H9 (cell line): Measurements from ENCODE around the gene MAGI1. TPM values are rescaled to one million over a fixed set of nuclear protein-coding genes. Genes with fewer than 3 reads are reported as not detected.
A peak's percentile ranks its signal among the peaks of the same experiment; 100 is the strongest.

Experiments used
- DNase-seq: peaks from one replicate; pipeline ENCODE4 v3.0.0-alpha.2; 2017
- H2AFZ ChIP-seq: one replicate; pipeline ENCODE4 v1.6.1; 2013; ENCODE audit warnings: mild to moderate bottlenecking, low read length, control low read depth, moderate library complexity
- H2AK5ac ChIP-seq: 2 replicates; pipeline ENCODE4 v1.6.1; 2013; ENCODE audit warnings: low read length, control low read depth, mixed read lengths; ENCODE audit not compliant: insufficient read length
- H2BK120ac ChIP-seq: one replicate; pipeline ENCODE4 v1.6.1; 2013; ENCODE audit warnings: low read depth, mild to moderate bottlenecking, low read length, control low read depth, inconsistent platforms; ENCODE audit not compliant: poor library complexity, severe bottlenecking
- H2BK12ac ChIP-seq: 2 replicates; pipeline ENCODE4 v1.6.1; 2013; ENCODE audit warnings: low read length, control low read depth, mixed read lengths, low read depth; ENCODE audit not compliant: insufficient read length
- H2BK15ac ChIP-seq: 2 replicates; pipeline ENCODE4 v1.6.1; 2013; ENCODE audit warnings: low read depth, low read length, control low read depth
- H2BK20ac ChIP-seq: one replicate; pipeline ENCODE4 v1.6.1; 2013; ENCODE audit warnings: low read depth, mild to moderate bottlenecking, low read length, control low read depth, inconsistent platforms; ENCODE audit not compliant: poor library complexity, severe bottlenecking
- H2BK5ac ChIP-seq: 2 replicates; pipeline ENCODE4 v1.6.1; 2013; ENCODE audit warnings: low read length, control low read depth, mixed read lengths; ENCODE audit not compliant: insufficient read length
- H3K14ac ChIP-seq: 2 replicates; pipeline ENCODE4 v1.6.1; 2013; ENCODE audit warnings: low read length, control low read depth; ENCODE audit not compliant: insufficient read depth
- H3K18ac ChIP-seq: 2 replicates; pipeline ENCODE4 v1.6.1; 2013; ENCODE audit warnings: low read depth, mild to moderate bottlenecking, mixed read lengths, low read length, control low read depth; ENCODE audit not compliant: insufficient read length
- H3K23ac ChIP-seq: 2 replicates; pipeline ENCODE4 v1.6.1; 2013; ENCODE audit warnings: low read length, control low read depth, mixed read lengths, low read depth; ENCODE audit not compliant: insufficient read length
- H3K23me2 ChIP-seq: 2 replicates; pipeline ENCODE4 v1.6.1; 2013; ENCODE audit warnings: low read depth, mild to moderate bottlenecking, mixed read lengths, low read length, control low read depth; ENCODE audit not compliant: insufficient read length, poor library complexity, severe bottlenecking
- H3K27ac ChIP-seq: 2 replicates; pipeline ENCODE4 v1.5.1; 2013; ENCODE audit warnings: low read length, control low read depth, mixed read lengths, low read depth; ENCODE audit not compliant: insufficient read length
- H3K27me3 ChIP-seq: 2 replicates; pipeline ENCODE4 v1.6.1; 2013; ENCODE audit warnings: low read length, control low read depth, inconsistent platforms; ENCODE audit not compliant: insufficient read depth
- H3K4ac ChIP-seq: 2 replicates; pipeline ENCODE4 v1.6.1; 2013; ENCODE audit warnings: low read depth, mild to moderate bottlenecking, control low read depth, inconsistent platforms, low read length, moderate library complexity
- H3K4me1 ChIP-seq: 2 replicates; pipeline ENCODE4 v1.6.1; 2013; ENCODE audit warnings: low read length, control low read depth, inconsistent platforms; ENCODE audit not compliant: insufficient read depth
- H3K4me2 ChIP-seq: 2 replicates; pipeline ENCODE4 v1.6.1; 2013; ENCODE audit warnings: low read length, control low read depth, mixed read lengths; ENCODE audit not compliant: insufficient read length, insufficient read depth
- H3K56ac ChIP-seq: 2 replicates; pipeline ENCODE4 v1.6.1; 2013; ENCODE audit warnings: low read depth, mild to moderate bottlenecking, mixed read lengths, low read length, control low read depth; ENCODE audit not compliant: insufficient read length
- H3K79me1 ChIP-seq: 2 replicates; pipeline ENCODE4 v1.6.1; 2013; ENCODE audit warnings: low read depth, mild to moderate bottlenecking, moderate library complexity, low read length, control low read depth, inconsistent platforms; ENCODE audit not compliant: insufficient read depth, poor library complexity, severe bottlenecking
- H3K79me2 ChIP-seq: 2 replicates; pipeline ENCODE4 v1.6.1; 2013; ENCODE audit warnings: low read length, control low read depth, inconsistent platforms; ENCODE audit not compliant: insufficient read depth
- H3K9ac ChIP-seq: 2 replicates; pipeline ENCODE4 v1.6.1; 2013; ENCODE audit warnings: low read length, control low read depth, mixed read lengths; ENCODE audit not compliant: insufficient read length; ENCODE audit errors: extremely low read depth
- H3K9me3 ChIP-seq: one replicate; pipeline ENCODE4 v1.6.1; 2013; ENCODE audit warnings: low read depth, low read length, inconsistent platforms; ENCODE audit not compliant: control insufficient read depth
- H3T11ph ChIP-seq: one replicate; pipeline ENCODE4 v1.6.1; 2013; ENCODE audit warnings: mild to moderate bottlenecking, low read length, control low read depth, inconsistent platforms
- H4K20me1 ChIP-seq: one replicate; pipeline ENCODE4 v1.6.1; 2013; ENCODE audit not compliant: control insufficient read depth, insufficient read length, insufficient read depth
- H4K5ac ChIP-seq: 2 replicates; pipeline ENCODE4 v1.6.1; 2013; ENCODE audit warnings: low read depth, mild to moderate bottlenecking, mixed read lengths, low read length, control low read depth; ENCODE audit not compliant: insufficient read length
- H4K8ac ChIP-seq: replicated peaks from 2 replicates; pipeline ENCODE4 v1.6.1; 2013; ENCODE audit warnings: low read length, control low read depth, mixed read lengths, low read depth; ENCODE audit not compliant: insufficient read length
- H4K91ac ChIP-seq: 2 replicates; pipeline ENCODE4 v1.6.1; 2013; ENCODE audit warnings: low read depth, mild to moderate bottlenecking, moderate library complexity, mixed read lengths, low read length, control low read depth; ENCODE audit not compliant: insufficient read length
- H3K27ac Mint-ChIP-seq, 3 experiments: 2 replicates in 2 of 3; 3 replicates in 1 of 3; pipeline ENCODE4 v1.8.0; 2020 to 2021; ENCODE audit warnings: mixed read lengths in 3 of 3, mild to moderate bottlenecking in 1 of 3, moderate library complexity in 1 of 3
- H3K27me3 Mint-ChIP-seq: 2 replicates; pipeline ENCODE4 v1.8.0; 2021; ENCODE audit warnings: low read depth, mild to moderate bottlenecking, moderate library complexity, mixed read lengths
- H3K36me3 Mint-ChIP-seq, 3 experiments: 2 replicates in 2 of 3; 3 replicates in 1 of 3; pipeline ENCODE4 v1.8.0; 2020 to 2021; ENCODE audit warnings: low read depth in 3 of 3, mixed read lengths in 3 of 3; ENCODE audit not compliant: insufficient read depth in 1 of 3
- H3K4me1 Mint-ChIP-seq, 2 experiments: 2 replicates each; pipeline ENCODE4 v1.8.0; 2020; ENCODE audit warnings: mixed read lengths in 2 of 2
- H3K4me3 Mint-ChIP-seq, 2 experiments: 2 replicates in 1 of 2; 3 replicates in 1 of 2; pipeline ENCODE4 v1.8.0; 2020 to 2021; ENCODE audit warnings: mild to moderate bottlenecking in 2 of 2, mixed read lengths in 2 of 2, moderate library complexity in 1 of 2
- H3K9me3 Mint-ChIP-seq, 2 experiments: 2 replicates in 1 of 2; 3 replicates in 1 of 2; pipeline ENCODE4 v1.8.0; 2020; ENCODE audit warnings: mild to moderate bottlenecking in 2 of 2, mixed read lengths in 2 of 2, moderate library complexity in 1 of 2
- CTCF ChIP-seq: fragments of 200-600 bp; sonication (generic); conservative IDR thresholded peaks from 3 replicates; pipeline ENCODE4 v1.8.0; 2021; ENCODE audit warnings: antibody characterized with exemption, mild to moderate bottlenecking
- WGBS: extraction: QIAGEN DNeasy Blood & Tissue Kit; methylation state at CpG from one replicate; pipeline ENCODE4 v1.1.7; 2013; ENCODE audit warnings: missing lambda C conversion rate, low lambda C conversion rate, mixed read lengths; ENCODE audit not compliant: insufficient read length; ENCODE audit errors: extremely low coverage; 5-methylcytosine and 5-hydroxymethylcytosine counted together
- total RNA-seq: library from RNA; stranded (reverse); gene quantifications from 2 replicates; pipeline ENCODE4 v1.2.1, GENCODE V29; 2021

Gene MAGI1
- total RNA-seq, 1 experiment from 2014 or later, result 65.7 TPM

- no peaks in the 10 kb centered on the region for H3K79me1 ChIP-seq
- peaks cover 7% of the 10 kb centered on the region for H3K4me1 ChIP-seq
- no peak overlapping the region for H3K4me2 ChIP-seq
- peak overlapping the region; percentile 64 for H2BK120ac ChIP-seq
- no peak overlapping the region for H3K23ac ChIP-seq
- H3K4ac ChIP-seq, result peak overlapping the region; percentile 26; the same call in 1 of the 2 replicates
- no peak overlapping the region for H4K91ac ChIP-seq
- no peak overlapping the region for H2AFZ ChIP-seq
- H4K8ac ChIP-seq, result no peak overlapping the region
- peak overlapping the region; percentile 38; the same call in 1 of the 2 replicates for H3K14ac ChIP-seq
- H3K18ac ChIP-seq, result peak overlapping the region; percentile 78
- H2BK12ac ChIP-seq, result peak overlapping the region; percentile 12
- H4K5ac ChIP-seq, result peak overlapping the region; percentile 31
- no peak overlapping the region for H3K56ac ChIP-seq
- H3K27me3 Mint-ChIP-seq, result peaks cover under 1% of the 10 kb centered on the region; the same call in 1 of the 2 replicates
- no peaks in the 10 kb centered on the region for H3K9me3 ChIP-seq
- H3K27ac Mint-ChIP-seq, result peak overlapping the region; percentile 98 to 99 (median 99)
- no peak overlapping the region for H2BK20ac ChIP-seq
- no peak for TF ChIP-seq CTCF
- H3K36me3 Mint-ChIP-seq, result no peaks in the 10 kb centered on the region
- no peaks in the 10 kb centered on the region for H4K20me1 ChIP-seq
- H3K27ac ChIP-seq, result peak overlapping the region; percentile 87
- H3K4me3 Mint-ChIP-seq, result no peak overlapping the region
- H2BK5ac ChIP-seq, result no peak overlapping the region
- peaks cover 2% of the 10 kb centered on the region; the same call in 1 of the 2 replicates for H3K79me2 ChIP-seq
- peak overlapping the region; percentile 30 for H2AK5ac ChIP-seq
- H3K23me2 ChIP-seq, result no peaks in the 10 kb centered on the region
- WGBS, result no CpG with 5 or more reads among the region's 5 CpGs
- H2BK15ac ChIP-seq, result no peak overlapping the region
- H3K4me1 Mint-ChIP-seq, result peaks cover 53 to 60% of the 10 kb centered on the region in 2 experiments
- no peaks in the 10 kb centered on the region for H3K9me3 Mint-ChIP-seq
- peak overlapping the region; percentile 27 for H3K9ac ChIP-seq
- peak overlapping the region; percentile 87 for H3T11ph ChIP-seq
- no peaks in the 10 kb centered on the region for H3K27me3 ChIP-seq
- DNase-seq, result peak; percentile 89
Measured at GRCh38 chr3:65953301-65953812, 85.4 kb downstream of the MAGI1 start.
